T-helper 2 cell treated with Interferon-gamma antibody and Interleukin-4, amounts not matched to agents 5 μg/mL and 100 μg/mL, for 36 hours (primary cell): ENCODE measurements around the gene UBXN11.
A peak's percentile ranks its signal among the peaks of the same experiment; 100 is the strongest.

Experiments
- DNase-seq: peaks from one replicate; pipeline ENCODE4 v3.0.0; 2021; ENCODE audit warnings: low spot score
- H3K27ac Mint-ChIP-seq: one replicate; pipeline ENCODE4 v1.8.0; 2021; ENCODE audit warnings: mild to moderate bottlenecking, mixed read lengths
- H3K27me3 Mint-ChIP-seq: one replicate; pipeline ENCODE4 v1.8.0; 2021; ENCODE audit warnings: low read depth, mixed read lengths
- H3K36me3 Mint-ChIP-seq: one replicate; pipeline ENCODE4 v1.8.0; 2021; ENCODE audit warnings: low read depth, mixed read lengths
- H3K4me1 Mint-ChIP-seq: one replicate; pipeline ENCODE4 v1.8.0; 2021; ENCODE audit warnings: low read depth, mixed read lengths
- H3K4me3 Mint-ChIP-seq: one replicate; pipeline ENCODE4 v1.8.0; 2022; ENCODE audit warnings: mild to moderate bottlenecking, moderate library complexity, mixed read lengths
- H3K9me3 Mint-ChIP-seq: one replicate; pipeline ENCODE4 v1.8.0; 2021; ENCODE audit warnings: mixed read lengths

UBXN11 gene

GRCh38 chr1:26306290-26307229, at the start of gene UBXN11:
Gene UBXN11 (minus strand): TSS chr1:26306636. CDS start chr1:26302883, 3,753 bp downstream.
- Mint-ChIP-seq H3K27me3 (no peaks in the 10 kb centered on the region), H3K9me3 (no peaks in the 10 kb centered on the region), H3K4me1 (peaks cover 29% of the 10 kb centered on the region), H3K27ac (peak within 1 kb of the TSS; percentile 97), H3K36me3 (peaks cover 2% of the 10 kb centered on the region), H3K4me3 (peak within 1 kb of the TSS; percentile 98)
- peak; percentile 91 for DNase-seq

GRCh38 chr1:26356106-26356505, 49.7 kb upstream of the UBXN11 start:
- no peaks in the 10 kb centered on the region for H3K9me3 Mint-ChIP-seq

GRCh38 chr1:26354972-26355371, 48.5 kb upstream of the UBXN11 start:
- no peak for DNase-seq
- no peak overlapping the region for H3K4me3 Mint-ChIP-seq
- H3K9me3 Mint-ChIP-seq, result no peaks in the 10 kb centered on the region
- H3K27me3 Mint-ChIP-seq, result peaks cover 8% of the 10 kb centered on the region
- H3K27ac Mint-ChIP-seq, result no peak overlapping the region
- no peaks in the 10 kb centered on the region for H3K36me3 Mint-ChIP-seq
- H3K4me1 Mint-ChIP-seq, result peaks cover 26% of the 10 kb centered on the region

More at GRCh38 chr1:26356106-26356505, 49.7 kb upstream of the UBXN11 start:
- no peak overlapping the region for H3K27ac Mint-ChIP-seq
- peaks cover 34% of the 10 kb centered on the region for H3K4me1 Mint-ChIP-seq
- H3K27me3 Mint-ChIP-seq, result peaks cover 19% of the 10 kb centered on the region
- no peak overlapping the region for H3K4me3 Mint-ChIP-seq
- H3K36me3 Mint-ChIP-seq, result no peaks in the 10 kb centered on the region
- no peak for DNase-seq

- Mint-ChIP-seq H3K4me3 (no peak within 1 kb of the TSS), H3K9me3 (no peaks in the 10 kb centered on the region), H3K27me3 (peaks cover 3% of the 10 kb centered on the region), H3K27ac (no peak within 1 kb of the TSS), H3K36me3 (no peaks in the 10 kb centered on the region), H3K4me1 (peaks cover 21% of the 10 kb centered on the region)
- DNase-seq, result no peak
Measured at GRCh38 chr1:26353976-26354820, 47.8 kb upstream of the UBXN11 start, which contains the start of gene CRYBG2. Gene CRYBG2 (minus strand): TSS chr1:26354130. CDS start chr1:26346657, 7,473 bp downstream.

- no peaks in the 10 kb centered on the region for H3K9me3 Mint-ChIP-seq
- no peaks in the 10 kb centered on the region for H3K27me3 Mint-ChIP-seq
- H3K36me3 Mint-ChIP-seq, result no peaks in the 10 kb centered on the region
- H3K27ac Mint-ChIP-seq, result no peak overlapping the region
- H3K4me1 Mint-ChIP-seq, result peaks cover 12% of the 10 kb centered on the region
- H3K4me3 Mint-ChIP-seq, result no peak overlapping the region
- no peak for DNase-seq
Measured at GRCh38 chr1:26353210-26353859, 46.9 kb upstream of the UBXN11 start.

GRCh38 chr1:26352338-26352679, 45.9 kb upstream of the UBXN11 start:
- Mint-ChIP-seq H3K27me3 (no peaks in the 10 kb centered on the region), H3K4me1 (peaks cover 8% of the 10 kb centered on the region)

GRCh38 chr1:26351590-26352337, 45.3 kb upstream of the UBXN11 start:
- H3K36me3 Mint-ChIP-seq, result no peaks in the 10 kb centered on the region
- no peak overlapping the region for H3K4me3 Mint-ChIP-seq
- no peaks in the 10 kb centered on the region for H3K9me3 Mint-ChIP-seq
- no peak overlapping the region for H3K27ac Mint-ChIP-seq
- no peak for DNase-seq
- no peaks in the 10 kb centered on the region for H3K27me3 Mint-ChIP-seq
- H3K4me1 Mint-ChIP-seq, result peaks cover 5% of the 10 kb centered on the region

More at GRCh38 chr1:26352338-26352679, 45.9 kb upstream of the UBXN11 start:
- H3K4me3 Mint-ChIP-seq, result no peak overlapping the region
- H3K36me3 Mint-ChIP-seq, result no peaks in the 10 kb centered on the region
- H3K9me3 Mint-ChIP-seq, result no peaks in the 10 kb centered on the region
- no peak for DNase-seq
- H3K27ac Mint-ChIP-seq, result no peak overlapping the region

- no peak overlapping the region for H3K27ac Mint-ChIP-seq
Measured at GRCh38 chr1:26350701-26351589, 44.5 kb upstream of the UBXN11 start.

GRCh38 chr1:26350343-26350700, 43.9 kb upstream of the UBXN11 start:
- H3K4me1 Mint-ChIP-seq, result no peaks in the 10 kb centered on the region
- no peaks in the 10 kb centered on the region for H3K27me3 Mint-ChIP-seq
- no peak for DNase-seq
- no peaks in the 10 kb centered on the region for H3K9me3 Mint-ChIP-seq
- H3K27ac Mint-ChIP-seq, result no peak overlapping the region
- no peaks in the 10 kb centered on the region for H3K36me3 Mint-ChIP-seq
- H3K4me3 Mint-ChIP-seq, result no peak overlapping the region

More at GRCh38 chr1:26350701-26351589, 44.5 kb upstream of the UBXN11 start:
- no peak for DNase-seq
- H3K27me3 Mint-ChIP-seq, result no peaks in the 10 kb centered on the region
- peaks cover 5% of the 10 kb centered on the region for H3K4me1 Mint-ChIP-seq
- no peaks in the 10 kb centered on the region for H3K36me3 Mint-ChIP-seq
- H3K9me3 Mint-ChIP-seq, result no peaks in the 10 kb centered on the region
- H3K4me3 Mint-ChIP-seq, result no peak overlapping the region

GRCh38 chr1:26349877-26350244, 43.4 kb upstream of the UBXN11 start:
- H3K4me1 Mint-ChIP-seq, result no peaks in the 10 kb centered on the region
- no peak overlapping the region for H3K4me3 Mint-ChIP-seq
- H3K27me3 Mint-ChIP-seq, result no peaks in the 10 kb centered on the region
- H3K27ac Mint-ChIP-seq, result no peak overlapping the region
- H3K9me3 Mint-ChIP-seq, result no peaks in the 10 kb centered on the region
- H3K36me3 Mint-ChIP-seq, result no peaks in the 10 kb centered on the region
- no peak for DNase-seq

- no peaks in the 10 kb centered on the region for H3K36me3 Mint-ChIP-seq
- H3K9me3 Mint-ChIP-seq, result no peaks in the 10 kb centered on the region
- no peaks in the 10 kb centered on the region for H3K4me1 Mint-ChIP-seq
- no peak overlapping the region for H3K4me3 Mint-ChIP-seq
- DNase-seq, result no peak
- H3K27ac Mint-ChIP-seq, result no peak overlapping the region
- no peaks in the 10 kb centered on the region for H3K27me3 Mint-ChIP-seq
Measured at GRCh38 chr1:26349188-26349876, 42.9 kb upstream of the UBXN11 start.
